ENCODE results near the gene FAM3D.
"Not testable (repeated sequence)": the region's sequence is repeated elsewhere in the genome, so short reads cannot be mapped to it uniquely, and the experiment has no call there.

FAM3D gene

DNA sequence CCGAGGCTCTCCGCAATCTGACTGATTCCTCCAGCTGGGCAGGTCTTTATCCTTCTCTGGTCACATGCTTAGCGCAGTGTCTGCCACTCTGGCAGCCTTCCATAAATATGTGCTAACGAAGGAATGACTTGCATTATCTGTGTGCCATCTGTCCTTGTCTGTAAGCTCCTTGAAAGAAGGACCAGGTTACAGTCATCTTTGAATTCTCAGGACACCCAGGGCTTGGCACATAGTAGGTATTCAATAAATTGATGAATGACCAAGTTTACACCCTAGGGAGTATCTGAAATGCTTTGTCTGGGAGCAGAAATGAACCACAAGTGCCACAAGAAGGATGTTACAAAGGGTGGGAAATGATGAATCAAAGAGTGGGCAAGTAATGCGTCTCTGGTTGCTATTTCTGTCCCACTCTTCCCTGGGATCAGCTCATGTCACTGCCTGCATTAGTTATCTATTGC lies 16.5 kb upstream of the FAM3D start:
- no peak overlapping the region for H3K27ac ChIP-seq (ENCODE audit: low read depth, low read length)
- no peaks in the 10 kb centered on the region for H3K27me3 ChIP-seq (ENCODE audit: insufficient read depth, low read length)
- peaks cover 11% of the 10 kb centered on the region for H3K9me3 ChIP-seq (ENCODE audit: insufficient read depth, low read depth, low read length)
- H3K4me1 ChIP-seq (ENCODE audit: insufficient read depth, low read length): no peaks in the 10 kb centered on the region
- WGBS: 84% methylated on average over 5 of the region's 5 CpGs
- no peak overlapping the region for H3K4me3 ChIP-seq (ENCODE audit: low read length)
- H3K9ac ChIP-seq (ENCODE audit: low read depth, low read length): no peak overlapping the region
- no peaks in the 10 kb centered on the region for H3K36me3 ChIP-seq (ENCODE audit: insufficient read depth, low read length)

DNA sequence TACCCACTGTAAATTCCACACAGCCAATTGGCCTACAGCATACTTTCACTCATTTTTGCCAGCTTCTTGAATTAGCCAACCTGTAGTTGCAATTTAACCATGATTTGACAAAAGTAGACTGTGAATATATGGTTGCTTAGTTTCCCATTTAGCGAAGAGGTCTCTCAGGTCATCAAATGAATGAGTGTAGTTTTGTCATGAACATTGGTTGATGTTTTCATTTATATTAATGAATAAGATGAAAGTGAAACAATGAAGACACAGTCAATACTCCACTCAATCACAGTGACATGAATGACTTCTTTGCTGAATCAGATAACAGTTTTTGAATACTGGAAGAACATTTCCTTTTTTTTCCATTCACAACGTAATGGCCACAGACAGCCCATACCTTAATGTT lies 15.3 kb upstream of the FAM3D start:
- H3K27ac ChIP-seq (ENCODE audit: low read depth, low read length): no peak overlapping the region
- WGBS: 97% methylated on average over 2 of the region's 2 CpGs
- no peaks in the 10 kb centered on the region for H3K36me3 ChIP-seq (ENCODE audit: insufficient read depth, low read length)
- no peaks in the 10 kb centered on the region for H3K4me1 ChIP-seq (ENCODE audit: insufficient read depth, low read length)
- H3K4me3 ChIP-seq (ENCODE audit: low read length): no peak overlapping the region
- peaks cover 3% of the 10 kb centered on the region for H3K9me3 ChIP-seq (ENCODE audit: insufficient read depth, low read depth, low read length)
- no peaks in the 10 kb centered on the region for H3K27me3 ChIP-seq (ENCODE audit: insufficient read depth, low read length)
- H3K9ac ChIP-seq (ENCODE audit: low read depth, low read length): no peak overlapping the region

DNA sequence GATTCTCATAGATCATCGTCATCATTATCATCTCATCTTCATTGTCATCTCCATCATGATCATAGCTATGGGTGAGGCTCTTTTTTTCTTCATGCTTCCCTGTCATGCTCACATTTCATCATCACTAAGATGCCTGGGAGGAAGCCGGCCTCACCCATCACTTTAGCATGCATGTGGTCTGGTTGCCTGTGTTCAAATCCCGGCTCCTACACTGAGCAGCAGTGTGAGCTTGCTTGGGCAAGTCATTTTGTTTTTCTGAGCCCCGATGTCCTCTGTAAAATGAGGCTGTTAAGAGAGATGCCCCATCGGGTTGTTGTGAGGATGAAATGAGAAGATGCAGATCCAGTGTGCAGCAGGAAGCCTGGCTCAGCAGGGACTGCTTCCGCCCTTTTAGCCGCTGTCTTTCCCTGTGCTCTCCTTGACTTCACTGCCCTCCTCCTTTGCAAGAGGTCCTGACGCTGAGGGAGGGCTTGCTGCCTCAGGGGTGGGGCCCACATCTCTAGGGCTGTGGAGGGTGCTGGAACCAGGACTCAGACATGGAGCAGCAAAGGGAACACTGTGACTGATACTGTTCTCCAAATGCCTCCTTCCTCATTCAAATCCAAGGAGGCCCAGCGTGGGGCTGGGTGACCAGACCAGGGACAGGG lies 14.4 kb upstream of the FAM3D start:
- Histone ChIP-seq H3K4me3 (ENCODE audit: low read length) (no peak overlapping the region), H3K27me3 (ENCODE audit: insufficient read depth, low read length) (no peaks in the 10 kb centered on the region)
- 85% methylated on average over 9 of the region's 9 CpGs for WGBS

DNA sequence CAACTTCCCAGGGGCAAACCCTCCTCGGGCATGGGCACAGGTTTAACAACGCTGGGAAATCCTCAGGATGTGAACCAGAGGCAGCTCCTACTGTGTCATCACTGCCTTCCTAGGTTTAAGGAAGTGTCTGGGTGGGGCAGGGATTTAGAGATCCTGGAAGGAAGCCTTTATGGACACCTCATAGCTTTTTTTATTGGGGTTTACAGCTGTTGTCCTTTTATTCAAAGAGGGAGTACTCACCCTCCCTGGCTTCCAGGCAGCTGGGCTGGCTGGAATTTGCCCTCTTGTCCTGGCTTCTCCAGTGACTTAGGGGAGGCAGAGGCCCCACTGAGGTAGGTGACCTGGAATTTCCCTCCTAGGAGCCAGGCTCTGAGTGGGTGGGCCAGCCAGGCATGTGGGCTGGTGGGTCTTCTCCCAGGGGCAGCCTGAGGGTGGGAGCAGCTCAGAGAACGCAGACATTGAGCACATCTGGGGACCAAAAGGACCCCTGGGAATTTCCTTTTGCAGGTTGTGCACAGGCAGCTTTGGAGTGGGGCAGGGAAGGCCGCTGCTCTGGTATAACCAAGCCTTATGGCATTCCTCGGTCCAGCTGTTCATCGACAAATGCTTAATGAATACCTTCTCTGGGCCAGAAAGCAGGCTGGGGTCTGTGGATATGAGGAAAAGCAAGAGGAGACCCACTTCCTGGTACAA lies 13.5 kb upstream of the FAM3D start:
- Histone ChIP-seq H3K36me3 (ENCODE audit: insufficient read depth, low read length) (no peaks in the 10 kb centered on the region), H3K4me3 (ENCODE audit: low read length) (no peak overlapping the region), H3K9ac (ENCODE audit: low read depth, low read length) (no peak overlapping the region), H3K4me1 (ENCODE audit: insufficient read depth, low read length) (no peaks in the 10 kb centered on the region), H3K9me3 (ENCODE audit: insufficient read depth, low read depth, low read length) (no peaks in the 10 kb centered on the region), H3K27ac (ENCODE audit: low read depth, low read length) (no peak overlapping the region), H3K27me3 (ENCODE audit: insufficient read depth, low read length) (no peaks in the 10 kb centered on the region)
- 88% methylated on average over 6 of the region's 6 CpGs for WGBS

More for the DNA sequence above, 14.4 kb upstream of the FAM3D start:
- H3K9me3 ChIP-seq (ENCODE audit: insufficient read depth, low read depth, low read length): no peaks in the 10 kb centered on the region; the same call in 1 of the 2 replicates
- H3K27ac ChIP-seq (ENCODE audit: low read depth, low read length): no peak overlapping the region
- H3K36me3 ChIP-seq (ENCODE audit: insufficient read depth, low read length): no peaks in the 10 kb centered on the region
- H3K9ac ChIP-seq (ENCODE audit: low read depth, low read length): no peak overlapping the region
- no peaks in the 10 kb centered on the region for H3K4me1 ChIP-seq (ENCODE audit: insufficient read depth, low read length)

DNA sequence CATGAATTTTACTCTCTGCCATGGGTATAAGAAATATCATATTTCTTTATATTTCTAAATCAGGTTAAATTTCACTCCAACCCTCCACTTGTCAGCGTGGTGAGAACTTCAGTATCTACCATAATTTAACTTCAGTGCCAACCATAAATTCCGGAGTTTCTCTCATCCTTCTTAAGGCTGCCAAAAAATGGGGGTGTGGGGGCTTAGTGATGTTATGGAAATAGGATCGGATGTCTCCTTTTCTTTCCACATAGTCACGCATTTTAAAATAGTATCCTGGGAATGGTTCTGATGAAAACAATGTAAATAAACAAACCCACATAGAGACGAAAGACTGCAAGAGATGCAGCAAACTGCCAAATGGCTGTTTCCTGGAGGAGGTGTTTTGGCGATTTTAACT lies 12.9 kb upstream of the FAM3D start:
- Histone ChIP-seq H3K4me3 (ENCODE audit: low read length) (no peak overlapping the region), H3K4me1 (ENCODE audit: insufficient read depth, low read length) (no peaks in the 10 kb centered on the region), H3K27ac (ENCODE audit: low read depth, low read length) (no peak overlapping the region), H3K36me3 (ENCODE audit: insufficient read depth, low read length) (no peaks in the 10 kb centered on the region), H3K27me3 (ENCODE audit: insufficient read depth, low read length) (no peaks in the 10 kb centered on the region), H3K9ac (ENCODE audit: low read depth, low read length) (no peak overlapping the region), H3K9me3 (ENCODE audit: insufficient read depth, low read depth, low read length) (no peaks in the 10 kb centered on the region)
- WGBS: 73% methylated on average over 3 of the region's 6 CpGs

DNA sequence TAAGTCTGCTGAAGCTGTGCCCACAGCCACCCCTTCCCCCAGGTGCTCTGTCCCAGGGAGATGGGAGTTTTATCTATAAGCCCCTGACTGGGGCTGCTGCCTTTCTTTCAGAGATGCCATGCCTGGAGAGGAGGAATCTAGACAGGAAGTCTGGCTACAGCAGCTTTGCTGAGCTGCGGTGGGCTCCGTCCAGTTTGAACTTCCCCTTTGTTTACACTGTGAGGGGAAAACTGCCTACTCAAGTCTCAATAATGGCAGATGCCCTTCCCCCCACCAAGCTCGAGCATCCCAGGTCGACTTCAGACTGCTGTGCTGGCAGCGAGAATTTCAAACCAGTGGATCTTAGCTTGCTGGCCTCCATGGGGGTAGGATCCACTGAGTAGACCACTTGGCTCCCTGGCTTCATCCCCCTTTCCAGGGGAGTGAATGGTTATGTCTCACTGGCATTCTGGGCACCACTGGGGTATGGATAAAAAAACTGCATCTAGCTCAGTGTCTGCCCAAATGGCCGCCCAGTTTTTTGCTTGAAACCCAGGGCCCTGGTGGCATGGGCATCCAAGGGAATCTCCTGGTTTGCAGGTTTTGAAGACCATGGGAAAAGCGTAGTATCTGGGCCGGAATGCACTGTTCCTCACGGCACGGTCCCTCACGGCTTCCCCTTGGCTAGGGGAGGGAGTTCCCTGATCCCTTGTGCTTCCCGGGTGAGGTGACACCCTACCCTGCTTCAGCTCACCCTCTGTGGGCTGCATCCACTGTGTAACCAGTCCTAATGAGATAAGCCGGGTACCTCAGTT lies 11.8 kb upstream of the FAM3D start:
- not testable (repeated sequence) for H3K9me3 ChIP-seq (ENCODE audit: insufficient read depth, low read depth, low read length); H3K36me3 ChIP-seq (ENCODE audit: insufficient read depth, low read length); H3K4me1 ChIP-seq (ENCODE audit: insufficient read depth, low read length); H3K27ac ChIP-seq (ENCODE audit: low read depth, low read length); H3K27me3 ChIP-seq (ENCODE audit: insufficient read depth, low read length); H3K9ac ChIP-seq (ENCODE audit: low read depth, low read length); H3K4me3 ChIP-seq (ENCODE audit: low read length)
- WGBS: 89% methylated on average over 13 of the region's 13 CpGs

DNA sequence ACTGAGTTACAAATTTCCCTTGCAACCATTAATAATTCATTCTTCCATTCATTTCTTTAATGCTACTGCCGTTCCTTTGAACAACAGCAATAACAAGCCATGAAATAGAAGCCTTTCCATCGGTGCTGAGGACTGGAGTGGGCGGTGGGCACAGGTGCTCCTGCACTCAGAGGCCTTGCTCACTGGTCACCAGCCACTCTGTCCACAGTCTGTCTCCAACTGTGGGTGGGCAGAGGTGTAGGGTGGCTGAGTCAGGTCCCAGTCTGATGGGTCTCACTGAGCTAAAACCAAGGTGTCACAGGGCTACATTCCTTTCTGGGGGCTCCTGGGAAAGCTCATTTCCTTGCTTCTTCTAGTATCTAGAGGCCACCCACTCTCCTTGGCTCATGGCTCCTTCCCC lies 6.3 kb upstream of the FAM3D start:
- H3K27me3 ChIP-seq (ENCODE audit: insufficient read depth, low read length): no peaks in the 10 kb centered on the region
- no peak overlapping the region for H3K27ac ChIP-seq (ENCODE audit: low read depth, low read length)
- no peak overlapping the region for H3K4me3 ChIP-seq (ENCODE audit: low read length)
- 93% methylated on average over 3 of the region's 3 CpGs for WGBS
- H3K9ac ChIP-seq (ENCODE audit: low read depth, low read length): no peak overlapping the region
- H3K36me3 ChIP-seq (ENCODE audit: insufficient read depth, low read length): no peaks in the 10 kb centered on the region
- H3K9me3 ChIP-seq (ENCODE audit: insufficient read depth, low read depth, low read length): no peaks in the 10 kb centered on the region
- no peaks in the 10 kb centered on the region for H3K4me1 ChIP-seq (ENCODE audit: insufficient read depth, low read length)

DNA sequence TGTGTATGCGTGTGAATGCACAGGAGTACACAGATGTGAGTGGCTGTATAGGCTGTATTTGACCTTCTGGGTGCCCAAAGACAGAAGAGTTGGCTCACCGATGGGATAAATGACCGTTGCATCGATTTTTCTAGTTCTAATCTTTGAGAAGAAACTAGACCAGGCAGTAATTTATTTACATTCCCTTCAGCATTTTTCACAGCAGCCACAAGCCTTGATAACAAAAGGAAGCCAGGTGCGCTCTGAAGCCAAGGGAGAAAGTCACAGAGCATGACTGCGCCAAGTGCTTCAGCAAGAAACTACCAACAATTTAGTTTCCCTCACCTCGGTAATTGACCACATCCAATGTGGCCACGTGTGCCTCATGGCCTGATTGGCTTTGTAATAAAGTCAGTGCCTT lies 5.9 kb upstream of the FAM3D start:
- no peaks in the 10 kb centered on the region for H3K4me1 ChIP-seq (ENCODE audit: insufficient read depth, low read length)
- no peak overlapping the region for H3K27ac ChIP-seq (ENCODE audit: low read depth, low read length)
- H3K9ac ChIP-seq (ENCODE audit: low read depth, low read length): no peak overlapping the region
- H3K4me3 ChIP-seq (ENCODE audit: low read length): no peak overlapping the region
- 88% methylated on average over 8 of the region's 8 CpGs for WGBS
- no peaks in the 10 kb centered on the region for H3K9me3 ChIP-seq (ENCODE audit: insufficient read depth, low read depth, low read length)
- no peaks in the 10 kb centered on the region for H3K27me3 ChIP-seq (ENCODE audit: insufficient read depth, low read length)
- H3K36me3 ChIP-seq (ENCODE audit: insufficient read depth, low read length): no peaks in the 10 kb centered on the region

DNA sequence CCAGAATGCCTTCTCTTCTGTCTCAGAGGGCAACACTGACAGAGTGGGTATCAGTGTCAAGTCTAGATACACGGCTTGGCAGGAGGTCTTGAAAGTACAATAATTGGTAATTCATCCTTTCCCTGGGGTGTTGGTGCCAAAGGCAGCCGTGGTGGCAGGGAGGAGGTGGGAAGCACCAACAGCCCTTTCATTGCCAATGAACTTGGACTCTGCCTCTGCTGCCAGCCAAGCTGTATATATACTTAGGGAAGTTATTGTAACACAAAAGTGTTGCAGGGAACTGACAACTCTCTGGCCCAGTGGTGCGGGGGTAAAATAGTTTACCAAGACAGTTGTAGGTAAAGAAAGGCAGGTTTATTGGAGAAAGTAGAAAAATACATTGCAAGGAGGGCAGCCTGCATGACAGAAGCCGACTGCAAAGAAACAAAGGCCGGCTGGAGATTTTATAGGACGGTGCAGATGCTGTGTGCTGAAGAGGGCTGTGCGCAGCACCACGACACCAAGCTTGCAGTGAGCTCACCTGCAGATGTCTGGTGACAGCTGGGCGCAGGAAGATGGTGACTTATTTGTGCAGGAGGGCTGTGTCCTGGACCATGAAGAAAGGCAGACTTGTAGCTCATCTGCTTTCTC lies 4.0 kb upstream of the FAM3D start:
- no peaks in the 10 kb centered on the region for H3K27me3 ChIP-seq (ENCODE audit: insufficient read depth, low read length)
- H3K9ac ChIP-seq (ENCODE audit: low read depth, low read length): no peak overlapping the region
- no peaks in the 10 kb centered on the region for H3K4me1 ChIP-seq (ENCODE audit: insufficient read depth, low read length)
- WGBS: 90% methylated on average over 9 of the region's 9 CpGs
- no peak overlapping the region for H3K27ac ChIP-seq (ENCODE audit: low read depth, low read length)
- H3K4me3 ChIP-seq (ENCODE audit: low read length): no peak overlapping the region
- no peaks in the 10 kb centered on the region for H3K36me3 ChIP-seq (ENCODE audit: insufficient read depth, low read length)
- no peaks in the 10 kb centered on the region for H3K9me3 ChIP-seq (ENCODE audit: insufficient read depth, low read depth, low read length)

DNA sequence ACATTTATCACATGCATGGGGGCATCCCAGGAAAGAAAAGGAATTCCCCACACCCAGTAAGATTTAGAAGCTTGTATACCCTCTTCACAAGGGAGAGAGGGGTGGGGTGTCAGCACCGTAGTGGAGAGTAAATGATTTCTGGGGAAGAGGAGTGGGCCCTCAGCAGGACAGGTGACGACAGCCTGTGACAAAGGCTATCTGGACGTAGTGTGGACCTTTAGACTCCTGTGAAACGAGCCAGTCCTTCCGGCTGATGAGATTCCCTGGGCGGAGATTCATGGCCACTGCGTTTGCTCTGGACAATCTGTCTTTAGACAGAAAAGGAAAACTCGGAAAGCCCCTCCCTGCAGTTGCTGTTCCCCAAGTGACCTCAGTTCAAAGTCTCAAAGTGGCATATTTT lies 1.7 kb upstream of the FAM3D start:
- H3K36me3 ChIP-seq (ENCODE audit: insufficient read depth, low read length): no peaks in the 10 kb centered on the region
- H3K9ac ChIP-seq (ENCODE audit: low read depth, low read length): no peak overlapping the region
- no peaks in the 10 kb centered on the region for H3K4me1 ChIP-seq (ENCODE audit: insufficient read depth, low read length)
- H3K4me3 ChIP-seq (ENCODE audit: low read length): no peak overlapping the region
- no peaks in the 10 kb centered on the region for H3K9me3 ChIP-seq (ENCODE audit: insufficient read depth, low read depth, low read length)
- WGBS: 92% methylated on average over 8 of the region's 8 CpGs
- H3K27me3 ChIP-seq (ENCODE audit: insufficient read depth, low read length): no peaks in the 10 kb centered on the region
- H3K27ac ChIP-seq (ENCODE audit: low read depth, low read length): no peak overlapping the region

DNA sequence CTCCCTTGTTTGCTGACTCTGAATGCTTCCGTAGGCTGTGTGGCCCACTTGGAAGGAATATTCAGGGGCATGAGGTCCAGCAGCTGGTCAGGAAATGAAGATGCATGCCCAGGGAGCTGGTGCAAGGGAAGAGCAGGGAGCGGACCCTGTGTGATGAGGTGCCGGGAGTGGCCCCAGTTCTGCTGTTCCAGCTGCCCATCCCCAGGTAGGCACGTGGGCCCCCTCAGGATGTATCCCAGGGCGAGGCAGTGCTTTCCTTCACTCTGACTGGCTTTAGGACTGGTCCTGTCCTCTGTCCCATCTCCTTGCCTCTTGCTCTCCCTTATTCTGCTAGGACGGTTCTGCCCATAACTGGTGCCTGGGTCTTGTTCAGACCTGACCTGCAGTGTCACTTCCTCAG lies 1.1 kb upstream of the FAM3D start:
- H3K4me1 ChIP-seq (ENCODE audit: insufficient read depth, low read length): no peaks in the 10 kb centered on the region
- no peak overlapping the region for H3K9ac ChIP-seq (ENCODE audit: low read depth, low read length)
- H3K27me3 ChIP-seq (ENCODE audit: insufficient read depth, low read length): no peaks in the 10 kb centered on the region
- H3K27ac ChIP-seq (ENCODE audit: low read depth, low read length): no peak overlapping the region
- H3K9me3 ChIP-seq (ENCODE audit: insufficient read depth, low read depth, low read length): no peaks in the 10 kb centered on the region
- 92% methylated on average over 6 of the region's 6 CpGs for WGBS
- no peak overlapping the region for H3K4me3 ChIP-seq (ENCODE audit: low read length)
- H3K36me3 ChIP-seq (ENCODE audit: insufficient read depth, low read length): no peaks in the 10 kb centered on the region
